Measurements from ENCODE around the gene MINDY1.

The MINDY1 gene

DNA sequence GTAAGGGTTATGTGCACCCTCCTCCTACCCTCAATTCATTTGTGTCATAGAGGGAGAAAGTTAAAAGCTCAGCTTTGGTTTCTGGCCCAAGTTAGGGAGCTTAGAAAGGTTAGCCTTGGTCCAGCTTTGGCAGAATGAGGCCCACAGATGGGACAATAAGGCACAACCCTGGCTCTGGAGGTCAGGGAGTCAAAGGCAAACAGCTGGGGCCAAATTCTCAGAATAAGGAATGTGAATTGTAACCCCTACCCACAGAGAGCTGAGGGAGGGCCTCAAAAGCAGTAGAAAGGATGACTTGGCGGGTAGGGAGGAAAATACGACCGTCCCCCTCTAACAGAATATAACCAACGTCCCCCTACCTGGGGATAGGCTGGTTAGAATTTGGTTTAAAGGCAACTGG is 41.1 kb downstream of the MINDY1 start:
- DNase-seq (ENCODE audit: low spot score): no peak

GRCh38 chr1:150964164-150964489 is 42.6 kb downstream of the MINDY1 start:
- no peak for DNase-seq (ENCODE audit: low spot score)

GRCh38 chr1:150963321-150964163 is 43.2 kb downstream of the MINDY1 start:
- DNase-seq (ENCODE audit: low spot score): no peak

DNA sequence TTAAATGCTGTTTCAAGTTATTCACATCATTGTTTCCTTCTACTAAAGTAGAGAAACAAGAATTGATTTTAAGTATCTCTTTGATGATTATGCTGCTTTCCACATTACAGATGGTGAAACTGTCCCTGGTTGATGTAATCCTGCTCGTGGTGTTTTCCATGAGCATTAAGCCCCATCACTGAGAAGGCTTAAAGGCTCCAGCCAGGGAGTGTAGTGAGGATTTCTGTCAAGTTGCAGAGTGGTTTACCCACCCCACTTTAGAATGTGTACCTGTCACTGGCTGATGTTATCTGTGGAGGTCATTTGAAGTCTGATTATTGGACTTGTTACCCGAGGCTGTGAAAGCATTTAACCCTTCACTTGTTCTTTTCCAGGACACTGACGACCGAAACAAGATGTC is 44.9 kb downstream of the MINDY1 start:
- DNase-seq (ENCODE audit: low spot score): no peak

GRCh38 chr1:150960646-150961045 is 46.1 kb downstream of the MINDY1 start:
- DNase-seq (ENCODE audit: low spot score): no peak

DNA sequence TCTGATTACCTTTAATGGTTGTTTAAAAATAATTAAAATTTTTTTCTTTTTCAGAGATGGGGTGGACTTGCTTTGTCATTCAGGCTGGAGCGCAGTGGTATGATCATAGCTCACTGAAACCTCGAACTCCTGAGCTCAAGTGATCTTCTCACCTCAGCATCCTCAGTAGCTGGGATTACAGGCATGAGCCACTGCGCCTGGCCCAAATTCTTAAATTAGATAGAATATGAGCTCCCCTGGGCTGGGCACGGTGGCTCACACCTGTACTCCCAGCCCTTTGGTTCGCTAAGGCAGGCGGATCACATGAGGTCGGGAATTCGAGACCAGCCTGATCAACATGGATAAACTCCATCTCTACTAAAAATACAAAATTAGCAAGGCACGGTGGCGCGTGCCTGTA is 49.0 kb downstream of the MINDY1 start:
- no peak for DNase-seq (ENCODE audit: low spot score)

DNA sequence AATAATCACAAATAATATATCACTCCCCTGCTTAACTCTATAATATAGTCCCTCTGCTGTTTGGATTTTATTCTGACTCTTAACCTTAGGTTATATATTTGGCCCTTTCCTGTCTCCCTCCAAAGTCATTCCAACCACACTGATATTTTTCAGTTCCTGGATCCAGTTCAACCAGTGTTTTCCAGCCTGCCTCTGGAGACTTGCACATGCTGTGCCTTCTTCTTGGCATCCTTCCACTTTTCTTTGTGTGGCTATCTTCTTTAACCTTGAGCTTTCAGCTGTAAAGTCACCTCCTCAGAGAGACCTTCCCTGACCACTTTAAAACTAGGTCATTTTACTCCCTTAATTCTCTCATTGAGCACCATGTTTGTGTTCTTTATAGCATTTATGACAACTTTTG is 51.4 kb downstream of the MINDY1 start:
- DNase-seq (ENCODE audit: low spot score): no peak

DNA sequence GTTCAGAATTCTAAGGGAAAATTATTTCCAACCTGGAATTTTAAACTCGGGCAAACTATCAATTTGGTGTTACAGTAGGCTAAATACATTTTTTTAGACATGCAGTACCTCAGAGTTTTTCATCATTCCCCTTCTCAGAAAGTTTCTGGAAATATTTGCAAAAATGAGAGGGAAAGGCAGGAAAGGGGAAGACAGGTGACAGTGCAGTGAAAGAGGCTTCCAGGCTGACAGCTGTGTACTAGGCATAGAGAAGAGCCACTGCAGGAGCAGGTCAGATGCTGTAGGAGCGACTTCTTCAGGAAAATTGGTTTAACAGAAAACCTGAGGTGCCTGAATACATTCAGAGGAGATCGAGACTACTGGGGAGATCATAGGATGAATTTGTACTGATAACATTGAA is 52.0 kb downstream of the MINDY1 start:
- DNase-seq (ENCODE audit: low spot score): no peak

Measured in CD4-positive, alpha-beta T cell treated with Interleukin-6 at 100 ng/mL for 8 hours (primary cell).